Neural crest cell (in vitro differentiated cells): Measurements from ENCODE around the gene GTF2B. TPM values are rescaled to one million over a fixed set of nuclear protein-coding genes. Genes with fewer than 3 reads are reported as not detected.

ENCODE experiments used
- DNase-seq: peaks from one replicate; pipeline ENCODE4 v3.0.0; 2021; ENCODE audit warnings: low read depth, mixed read lengths, low spot score
- H3K27ac Mint-ChIP-seq: one replicate; pipeline ENCODE4 v1.8.0; 2021; ENCODE audit warnings: mild to moderate bottlenecking, mixed read lengths; ENCODE audit not compliant: unreplicated experiment
- H3K27me3 Mint-ChIP-seq: 2 replicates; pipeline ENCODE4 v1.8.0; 2021; ENCODE audit warnings: low read depth, mild to moderate bottlenecking, mixed read lengths
- H3K36me3 Mint-ChIP-seq: 2 replicates; pipeline ENCODE4 v1.8.0; 2021; ENCODE audit warnings: low read depth, mild to moderate bottlenecking, mixed read lengths
- H3K4me1 Mint-ChIP-seq: 2 replicates; pipeline ENCODE4 v1.8.0; 2021; ENCODE audit warnings: mixed read lengths
- H3K4me3 Mint-ChIP-seq: one replicate; pipeline ENCODE4 v1.8.0; 2021; ENCODE audit warnings: mild to moderate bottlenecking, mixed read lengths
- H3K9me3 Mint-ChIP-seq: 2 replicates; pipeline ENCODE4 v1.8.0; 2021; ENCODE audit warnings: mixed read lengths
- total RNA-seq: library from RNA; stranded (reverse); gene quantifications from 2 replicates; pipeline ENCODE4 v1.2.1, GENCODE V29; 2021
- TF ChIP-seq, protein P1 (sequence below): fragments of 200-600 bp; sonication (generic); conservative IDR thresholded peaks from 2 replicates; pipeline ENCODE4 v1.5.0; 2021; ENCODE audit warnings: antibody characterized with exemption, mild to moderate bottlenecking

Gene GTF2B
- total RNA-seq, 1 donor from 2014 or later = 22.4 TPM

DNA sequence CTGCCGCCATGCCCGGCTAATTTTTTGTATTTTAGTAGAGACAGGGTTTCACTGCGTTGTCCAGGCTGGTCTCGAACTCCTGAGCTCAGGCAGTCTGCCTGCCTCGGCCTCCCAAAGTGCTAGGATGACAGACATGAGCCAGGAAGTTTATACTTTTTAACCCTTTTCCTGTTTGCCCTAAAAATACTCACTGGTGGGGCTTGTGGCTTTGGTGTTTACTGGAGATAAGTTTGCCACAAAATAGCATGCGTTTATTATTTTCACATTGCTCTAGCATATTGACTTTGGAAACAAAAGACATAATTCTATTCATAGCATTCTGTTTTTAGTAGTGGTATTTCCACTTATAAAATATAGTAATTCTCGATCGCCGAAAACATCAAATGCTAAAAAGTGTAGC lies 19.8 kb upstream of the GTF2B start:
- Mint-ChIP-seq H3K27ac (no peak overlapping the region), H3K9me3 (peaks cover 23% of the 10 kb centered on the region), H3K27me3 (no peaks in the 10 kb centered on the region), H3K4me1 (no peaks in the 10 kb centered on the region), H3K4me3 (no peak overlapping the region), H3K36me3 (peaks cover 30% of the 10 kb centered on the region)
- DNase-seq = no peak
- TF ChIP-seq, protein P1, sequence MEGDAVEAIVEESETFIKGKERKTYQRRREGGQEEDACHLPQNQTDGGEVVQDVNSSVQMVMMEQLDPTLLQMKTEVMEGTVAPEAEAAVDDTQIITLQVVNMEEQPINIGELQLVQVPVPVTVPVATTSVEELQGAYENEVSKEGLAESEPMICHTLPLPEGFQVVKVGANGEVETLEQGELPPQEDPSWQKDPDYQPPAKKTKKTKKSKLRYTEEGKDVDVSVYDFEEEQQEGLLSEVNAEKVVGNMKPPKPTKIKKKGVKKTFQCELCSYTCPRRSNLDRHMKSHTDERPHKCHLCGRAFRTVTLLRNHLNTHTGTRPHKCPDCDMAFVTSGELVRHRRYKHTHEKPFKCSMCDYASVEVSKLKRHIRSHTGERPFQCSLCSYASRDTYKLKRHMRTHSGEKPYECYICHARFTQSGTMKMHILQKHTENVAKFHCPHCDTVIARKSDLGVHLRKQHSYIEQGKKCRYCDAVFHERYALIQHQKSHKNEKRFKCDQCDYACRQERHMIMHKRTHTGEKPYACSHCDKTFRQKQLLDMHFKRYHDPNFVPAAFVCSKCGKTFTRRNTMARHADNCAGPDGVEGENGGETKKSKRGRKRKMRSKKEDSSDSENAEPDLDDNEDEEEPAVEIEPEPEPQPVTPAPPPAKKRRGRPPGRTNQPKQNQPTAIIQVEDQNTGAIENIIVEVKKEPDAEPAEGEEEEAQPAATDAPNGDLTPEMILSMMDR = no peak

DNA sequence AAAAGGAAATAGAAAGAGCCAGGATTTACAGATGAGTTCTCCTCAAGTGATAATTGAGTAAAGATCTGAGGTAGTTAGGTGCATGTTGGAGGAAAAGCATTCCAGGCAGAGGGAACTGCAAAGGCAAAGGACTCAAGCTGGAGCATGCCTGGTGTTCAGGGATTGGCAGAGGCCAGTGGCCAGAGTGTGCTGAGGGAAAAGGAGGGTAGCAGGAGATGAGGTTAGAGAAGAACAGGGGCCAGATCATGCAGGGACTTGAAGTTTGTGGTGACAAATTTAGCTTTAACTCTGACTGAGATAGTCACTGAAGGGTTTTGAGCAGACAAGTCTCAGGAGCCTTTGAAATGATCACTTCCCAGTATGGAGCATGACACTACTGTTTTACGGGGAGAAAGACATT lies 19.0 kb upstream of the GTF2B start:
- TF ChIP-seq, protein P1 = no peak
- peaks cover 23% of the 10 kb centered on the region for H3K36me3 Mint-ChIP-seq
- no peaks in the 10 kb centered on the region for H3K4me1 Mint-ChIP-seq
- no peak for DNase-seq
- H3K27ac Mint-ChIP-seq = no peak overlapping the region
- no peak overlapping the region for H3K4me3 Mint-ChIP-seq
- H3K27me3 Mint-ChIP-seq = no peaks in the 10 kb centered on the region
- H3K9me3 Mint-ChIP-seq = peaks cover 16% of the 10 kb centered on the region

DNA sequence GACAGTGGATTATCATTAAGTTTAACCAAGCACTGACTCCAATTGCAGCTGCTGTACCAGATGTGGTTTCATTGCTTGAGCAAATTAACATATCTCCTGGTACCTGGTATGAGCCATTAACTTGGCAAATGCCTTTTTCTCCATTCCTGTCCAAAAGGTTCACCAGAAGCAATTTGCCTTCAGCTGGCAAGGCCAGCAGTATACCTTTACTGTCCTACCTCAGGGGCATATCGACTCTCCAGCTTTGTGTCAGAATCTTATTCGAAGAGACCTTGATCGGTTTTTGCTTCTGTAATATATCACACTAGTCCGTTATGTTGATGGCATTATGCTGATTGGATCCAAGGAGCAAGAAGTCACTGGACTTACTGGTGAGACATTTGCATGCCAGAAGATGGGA lies 9.5 kb upstream of the GTF2B start:
- Mint-ChIP-seq H3K27me3 (no peaks in the 10 kb centered on the region), H3K27ac (no peak overlapping the region), H3K36me3 (peaks cover 6% of the 10 kb centered on the region), H3K4me3 (no peak overlapping the region), H3K4me1 (no peaks in the 10 kb centered on the region), H3K9me3 (no peaks in the 10 kb centered on the region)
- TF ChIP-seq, protein P1 = no peak
- no peak for DNase-seq

DNA sequence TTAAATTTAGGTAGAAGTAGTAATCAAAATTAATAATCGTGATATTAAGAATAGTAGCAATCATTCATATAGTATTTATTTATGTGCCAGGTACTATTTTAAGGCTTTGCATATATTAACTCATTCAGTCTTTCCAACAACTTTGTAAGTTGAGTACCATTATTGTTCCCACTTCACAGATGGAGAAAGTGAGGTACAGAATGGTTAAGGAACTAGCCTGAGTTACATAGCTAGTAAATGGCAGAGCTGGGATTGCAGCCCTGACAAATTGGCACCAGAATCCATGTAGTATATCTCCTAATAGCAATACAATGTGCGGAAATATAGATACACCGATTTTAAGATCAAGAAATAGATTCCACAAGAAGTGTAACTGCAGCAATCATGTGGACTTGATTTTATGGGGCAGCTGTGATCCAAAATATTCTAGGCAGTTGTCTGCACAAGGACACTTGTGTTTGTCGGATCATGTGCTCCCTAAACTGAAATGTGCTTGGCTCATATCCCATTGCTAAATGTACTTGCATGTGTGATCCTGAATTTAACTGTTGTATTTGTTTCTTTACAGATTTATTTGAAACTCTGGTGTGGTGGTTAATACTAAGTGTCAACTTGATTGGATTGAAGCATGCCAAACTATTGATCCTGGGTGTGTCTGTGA lies 5.8 kb upstream of the GTF2B start:
- no peak overlapping the region for H3K27ac Mint-ChIP-seq
- H3K27me3 Mint-ChIP-seq = no peaks in the 10 kb centered on the region
- H3K4me3 Mint-ChIP-seq = no peak overlapping the region

DNA sequence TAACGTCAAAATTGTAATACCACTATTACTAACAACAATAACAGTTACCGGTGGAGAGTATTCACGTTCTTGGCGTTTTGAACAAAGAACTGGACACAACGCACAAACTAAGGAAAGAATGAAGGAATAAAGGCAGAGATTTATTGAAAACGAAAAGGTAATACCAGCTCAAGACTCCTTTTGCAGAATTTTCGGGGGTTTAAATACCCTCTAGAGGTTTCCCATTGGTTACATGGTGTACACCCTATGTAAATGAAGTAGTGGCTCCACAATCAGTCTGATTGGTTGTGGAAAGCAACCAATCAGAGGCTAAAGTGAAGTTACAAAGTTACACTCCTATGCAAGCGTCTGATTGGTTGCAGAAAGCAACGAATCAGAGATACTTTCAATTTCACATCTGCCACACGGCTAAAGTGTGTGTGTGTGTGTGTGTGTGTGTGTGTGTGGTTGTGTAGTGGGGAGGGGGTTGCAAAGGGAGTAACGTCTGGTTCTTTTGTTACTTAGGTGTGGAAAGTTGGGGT lies 1.1 kb upstream of the GTF2B start:
- peaks cover 4% of the 10 kb centered on the region for H3K36me3 Mint-ChIP-seq
- H3K9me3 Mint-ChIP-seq = peaks cover 6% of the 10 kb centered on the region
- H3K4me3 Mint-ChIP-seq = peak overlapping the region; percentile 99
- H3K27ac Mint-ChIP-seq = no peak overlapping the region
- peaks cover 32% of the 10 kb centered on the region for H3K4me1 Mint-ChIP-seq
- peaks cover 3% of the 10 kb centered on the region for H3K27me3 Mint-ChIP-seq
- TF ChIP-seq, protein P1 = no peak
- DNase-seq = no peak

More for the DNA sequence above, 5.8 kb upstream of the GTF2B start:
- Mint-ChIP-seq H3K9me3 (peaks cover 2% of the 10 kb centered on the region), H3K4me1 (peaks cover 2% of the 10 kb centered on the region), H3K36me3 (peaks cover 6% of the 10 kb centered on the region)
- no peak for DNase-seq
- TF ChIP-seq, protein P1 = no peak
